ENCODE results near the gene TMEM255B.

- TF ChIP-seq CTCF (conservative IDR thresholded peaks at IDR 0.05) = no peak
- TF ChIP-seq ZFX (IDR thresholded peaks at IDR 0.05) = no peak
These were observed 101.1 kb downstream of the TMEM255B start for GRCh38 chr13:113860051-113860664.
